ENCODE data around the gene TRIM71.

- TF ChIP-seq CTCF (IDR thresholded peaks at IDR 0.05; ENCODE audit: insufficient read depth, low read length, poor library complexity, severe bottlenecking): no peak
- TF ChIP-seq EZH2phosphoT487 (conservative IDR thresholded peaks at IDR 0.05; ENCODE audit: low read length): no peak
Measured at GRCh38 chr3:32892625-32893598, 75.1 kb downstream of the TRIM71 start.
